22Rv1 (cell line): ENCODE measurements around the gene ASPSCR1.

Experiments used
- CTCF ChIP-seq: fragments of 450-650 bp; IDR thresholded peaks from 2 replicates; pipeline ENCODE4 v1.5.1; 2017; ENCODE audit warnings: mild to moderate bottlenecking
- ZFX ChIP-seq: fragments of 450-650 bp; IDR thresholded peaks from 2 replicates; pipeline ENCODE4 v1.6.1; 2017; ENCODE audit warnings: antibody characterized with exemption, borderline replicate concordance

- no peak for TF ChIP-seq CTCF
- TF ChIP-seq ZFX: no peak
Observed at GRCh38 chr17:82013341-82013740, 35.9 kb downstream of the ASPSCR1 start.
